Left cardiac atrium (tissue), 4 donors: ENCODE measurements around the gene BMP2. TPM values are rescaled to one million over a fixed set of nuclear protein-coding genes. Genes with fewer than 3 reads are reported as not detected.

Experiments used
- ATAC-seq, 2 donors: fragments of 200-7000 bp; cut with Tn5 transposase; one replicate each; pipeline ENCODE4 v1.9.1; 2020; ENCODE audit warnings: mild to moderate bottlenecking in 2 of 2, moderate library complexity in 2 of 2
- DNase-seq: peaks from one replicate; pipeline ENCODE4 v3.0.0-alpha.2; 2020
- intact Hi-C, 2 donors: fragments of 100-400 bp; cut with DNase I; formaldehyde crosslinking; loops; one replicate each; pipeline versions ENCODE4 v1.14.1 to v1.15.1; 2022 to 2023
- total RNA-seq, 2 donors: library from RNA; stranded (reverse); fragmentation: NEBNext Ultra II Directional; extraction: Animal tissue kit (Norgen Biotek cat#: 25700); gene quantifications; one replicate each; pipeline ENCODE4 v1.2.1, GENCODE V29; 2021
- donor health status: DM: no; HTN: yes; CAD: no.
- donor health status: DM: no; HTN: yes; CAD: no; lungs with severe emphysema.
- donor health status: DM: yes; HTN: yes; CAD: no.
- donor health status: Dilated cardiomyopathy.

BMP2 gene
- total RNA-seq, 2 donors from 2014 or later: 4.7 to 6.1 TPM

DNA sequence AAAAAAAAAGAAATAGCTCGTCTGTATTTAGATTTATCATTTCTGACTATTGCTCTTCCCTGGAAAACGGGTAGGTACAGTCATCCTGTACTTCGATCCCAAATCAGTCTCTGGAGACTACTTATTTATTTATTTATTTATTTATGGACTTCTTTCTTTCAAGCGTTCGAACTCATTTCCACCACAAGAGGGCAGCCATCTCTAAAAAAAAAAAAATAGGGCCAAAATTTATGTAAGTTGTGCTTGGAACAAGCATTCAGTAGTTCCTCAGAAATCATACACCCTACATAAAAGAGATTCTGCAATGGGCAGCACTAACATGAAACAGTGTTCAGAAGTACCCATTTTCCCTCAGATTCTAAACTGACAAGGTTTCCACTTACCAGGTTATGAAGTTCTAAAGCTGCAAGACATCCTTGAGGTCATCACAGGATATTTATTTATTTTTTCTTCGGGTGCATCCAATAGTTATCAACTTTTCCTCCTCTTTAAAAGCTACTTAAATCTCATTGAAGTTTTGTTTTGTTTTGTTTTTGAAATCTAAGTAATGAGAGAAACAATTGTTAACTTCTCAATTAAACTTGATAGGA lies 1.9 kb upstream of the BMP2 start:
- DNase-seq (no peak), ATAC-seq (no peak)
- intact Hi-C loops: loop anchor here (10.0 kb wide), 3 partner anchors 131 to 519 kb away; no protein-coding TSS in a partner anchor

DNA sequence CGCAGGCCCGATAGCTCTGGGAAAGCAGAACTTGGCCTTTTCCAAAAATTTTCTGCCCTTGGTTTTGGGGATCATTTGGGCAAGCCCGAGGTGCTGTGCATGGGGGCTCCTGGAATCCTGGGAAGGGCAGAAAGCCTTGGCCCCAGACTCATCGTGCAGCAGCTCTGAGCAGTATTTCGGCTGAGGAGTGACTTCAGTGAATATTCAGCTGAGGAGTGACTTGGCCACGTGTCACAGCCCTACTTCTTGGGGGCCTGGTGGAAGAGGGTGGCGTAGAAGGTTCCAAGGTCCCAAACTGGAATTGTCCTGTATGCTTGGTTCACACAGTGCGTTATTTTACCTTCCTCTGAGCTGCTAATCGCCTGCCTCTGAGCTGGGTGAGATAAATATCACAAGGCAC lies 1.1 kb upstream of the BMP2 start:
- no peak for ATAC-seq
- intact Hi-C loops: loop anchor here (10.0 kb wide), 3 partner anchors 132 to 518 kb away; no protein-coding TSS in a partner anchor
- no peak for DNase-seq

DNA sequence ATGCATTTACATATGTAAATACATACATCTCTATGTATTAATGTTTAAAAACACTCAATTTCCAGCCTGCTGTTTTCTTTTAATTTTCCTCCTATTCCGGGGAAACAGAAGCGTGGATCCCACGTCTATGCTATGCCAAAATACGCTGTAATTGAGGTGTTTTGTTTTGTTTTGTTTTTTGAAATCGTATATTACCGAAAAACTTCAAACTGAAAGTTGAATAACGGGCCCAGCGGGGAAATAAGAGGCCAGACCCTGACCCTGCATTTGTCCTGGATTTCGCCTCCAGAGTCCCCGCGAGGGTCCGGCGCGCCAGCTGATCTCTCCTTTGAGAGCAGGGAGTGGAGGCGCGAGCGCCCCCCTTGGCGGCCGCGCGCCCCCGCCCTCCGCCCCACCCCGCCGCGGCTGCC lies 355 bp upstream of the BMP2 start:
- no peak for DNase-seq
- no peak for ATAC-seq
- intact Hi-C loops: loop anchor here (10.0 kb wide), 3 partner anchors 132 to 518 kb away; no protein-coding TSS in a partner anchor

DNA sequence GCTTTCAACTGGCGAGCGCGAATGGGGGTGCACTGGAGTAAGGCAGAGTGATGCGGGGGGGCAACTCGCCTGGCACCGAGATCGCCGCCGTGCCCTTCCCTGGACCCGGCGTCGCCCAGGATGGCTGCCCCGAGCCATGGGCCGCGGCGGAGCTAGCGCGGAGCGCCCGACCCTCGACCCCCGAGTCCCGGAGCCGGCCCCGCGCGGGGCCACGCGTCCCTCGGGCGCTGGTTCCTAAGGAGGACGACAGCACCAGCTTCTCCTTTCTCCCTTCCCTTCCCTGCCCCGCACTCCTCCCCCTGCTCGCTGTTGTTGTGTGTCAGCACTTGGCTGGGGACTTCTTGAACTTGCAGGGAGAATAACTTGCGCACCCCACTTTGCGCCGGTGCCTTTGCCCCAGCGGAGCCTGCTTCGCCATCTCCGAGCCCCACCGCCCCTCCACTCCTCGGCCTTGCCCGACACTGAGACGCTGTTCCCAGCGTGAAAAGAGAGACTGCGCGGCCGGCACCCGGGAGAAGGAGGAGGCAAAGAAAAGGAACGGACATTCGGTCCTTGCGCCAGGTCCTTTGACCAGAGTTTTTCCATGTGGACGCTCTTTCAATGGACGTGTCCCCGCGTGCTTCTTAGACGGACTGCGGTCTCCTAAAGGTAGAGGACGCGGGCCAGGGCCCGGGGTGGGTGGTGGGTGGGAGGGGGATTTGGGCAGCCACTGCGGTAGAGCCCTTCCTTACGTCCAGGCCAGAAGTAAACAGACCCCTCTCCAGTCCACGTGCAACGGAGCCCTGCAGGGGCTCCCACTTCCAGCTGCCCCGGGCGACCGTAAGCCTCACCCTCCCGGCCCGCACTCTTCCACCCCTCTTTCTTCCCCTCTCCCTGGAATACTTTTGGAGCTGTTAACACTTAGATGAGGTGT lies 998 bp downstream of the BMP2 start:
- intact Hi-C loops: loop anchor here (10.0 kb wide), 3 partner anchors 134 to 516 kb away; no protein-coding TSS in a partner anchor
- ATAC-seq: peak; percentile 27 to 31
- DNase-seq: peak; percentile 31

DNA sequence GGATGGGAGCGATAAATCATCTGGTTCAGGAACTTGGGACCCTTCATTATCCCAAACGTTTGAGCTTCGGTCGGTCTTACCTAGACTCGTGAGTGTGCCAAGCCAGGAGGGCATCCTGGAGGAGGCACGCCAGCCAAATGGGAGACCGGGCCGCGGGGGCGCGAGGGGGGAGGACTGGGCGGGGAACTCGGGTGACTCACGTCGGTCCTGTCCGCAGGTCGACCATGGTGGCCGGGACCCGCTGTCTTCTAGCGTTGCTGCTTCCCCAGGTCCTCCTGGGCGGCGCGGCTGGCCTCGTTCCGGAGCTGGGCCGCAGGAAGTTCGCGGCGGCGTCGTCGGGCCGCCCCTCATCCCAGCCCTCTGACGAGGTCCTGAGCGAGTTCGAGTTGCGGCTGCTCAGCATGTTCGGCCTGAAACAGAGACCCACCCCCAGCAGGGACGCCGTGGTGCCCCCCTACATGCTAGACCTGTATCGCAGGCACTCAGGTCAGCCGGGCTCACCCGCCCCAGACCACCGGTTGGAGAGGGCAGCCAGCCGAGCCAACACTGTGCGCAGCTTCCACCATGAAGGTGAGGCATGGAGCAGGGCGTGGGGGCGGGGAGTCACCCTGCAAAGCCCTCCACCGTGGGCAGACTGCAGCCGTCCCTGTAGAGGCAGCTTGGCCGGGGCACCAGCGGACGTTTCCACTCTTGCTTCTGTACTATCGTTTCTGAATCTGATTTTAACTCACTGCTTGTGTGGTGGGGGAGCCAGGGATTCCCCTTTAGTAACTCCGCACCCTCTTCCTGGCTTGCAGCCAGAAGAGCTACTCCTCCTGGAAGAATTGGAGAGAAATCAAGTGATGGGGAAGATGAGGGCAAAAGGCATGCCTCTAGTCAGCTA lies 2.7 kb downstream of the BMP2 start:
- peak; percentile 49 for DNase-seq
- peak; percentile 8 to 37 for ATAC-seq
- intact Hi-C loops: loop anchor here (10.0 kb wide), 3 partner anchors 135 to 515 kb away; no protein-coding TSS in a partner anchor

DNA sequence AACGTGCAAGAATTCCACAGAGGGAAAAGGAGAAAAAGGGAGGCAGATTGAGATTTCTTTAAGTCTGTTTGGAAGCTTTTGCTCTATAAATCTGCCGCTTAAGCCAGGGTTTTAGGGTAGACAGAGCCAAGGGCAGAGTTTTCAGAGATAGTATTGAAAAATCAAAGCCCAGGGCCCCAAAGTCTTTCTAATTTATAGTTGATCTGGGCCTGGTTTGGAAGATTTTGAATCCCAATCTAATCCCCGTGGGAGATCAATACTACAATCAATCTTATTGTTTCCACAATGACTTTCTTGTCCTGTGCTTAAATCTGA lies 3.3 kb downstream of the BMP2 start:
- intact Hi-C loops: no loop called here
- no peak for ATAC-seq
- no peak for DNase-seq

DNA sequence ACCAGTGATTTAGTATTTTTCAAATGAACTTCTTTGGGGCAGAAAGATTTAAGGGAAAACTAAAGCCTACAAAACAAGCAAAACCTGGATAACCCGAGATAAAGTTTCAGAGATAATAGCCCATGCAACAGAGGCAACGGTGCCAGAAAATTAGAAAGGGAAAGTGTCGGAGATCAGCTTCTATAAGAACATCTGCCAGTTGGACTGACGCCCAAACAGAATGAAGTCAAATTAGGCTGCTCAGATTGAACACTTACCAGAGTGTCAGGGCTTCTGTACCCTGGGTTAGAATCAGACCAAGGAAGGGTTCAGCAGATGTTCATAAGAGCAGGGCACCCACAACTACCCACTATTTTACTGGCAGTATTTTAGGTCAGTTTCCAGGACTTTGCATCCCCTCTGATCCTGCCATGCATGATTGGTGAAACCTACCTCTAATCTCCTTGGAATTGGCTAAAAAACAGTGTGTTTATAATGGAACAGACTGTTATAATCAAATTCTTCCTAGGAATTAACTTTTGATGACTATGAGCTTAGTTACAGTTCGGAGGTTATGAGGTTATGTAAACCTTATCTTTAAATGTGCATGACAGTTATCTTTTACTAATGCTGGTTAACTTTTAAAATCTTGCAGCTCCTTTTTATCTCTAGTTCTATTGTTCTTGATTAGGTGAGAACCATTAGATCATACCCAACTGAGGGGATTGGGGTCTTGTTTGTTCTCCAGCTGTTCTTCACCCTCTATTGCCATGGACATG lies 13.1 kb downstream of the BMP2 start:
- ATAC-seq (peak in 1 of 2 donors; percentile 28), DNase-seq (no peak)
- intact Hi-C loops: no loop called here

DNA sequence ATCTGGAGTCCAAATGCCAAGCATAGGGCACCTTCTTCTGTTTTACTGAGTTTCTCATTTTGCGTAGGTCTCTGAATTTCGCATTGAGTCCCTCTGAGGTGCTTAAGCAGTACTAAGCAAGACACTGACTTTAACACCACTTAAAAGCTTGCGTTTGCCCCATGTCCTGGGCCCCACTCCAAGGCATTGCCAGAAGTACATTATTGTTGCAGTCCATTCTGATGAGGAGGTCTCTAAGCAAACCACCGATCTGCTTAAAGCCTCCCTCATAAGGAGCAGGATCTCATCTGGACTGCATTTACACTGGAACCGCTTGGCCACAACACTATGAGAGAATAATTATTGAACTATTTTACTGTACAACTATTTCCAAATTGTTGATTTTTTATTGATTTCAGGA lies 16.3 kb downstream of the BMP2 start:
- ATAC-seq (peak in 1 of 2 donors; percentile 14), DNase-seq (no peak)
- intact Hi-C loops: no loop called here

DNA sequence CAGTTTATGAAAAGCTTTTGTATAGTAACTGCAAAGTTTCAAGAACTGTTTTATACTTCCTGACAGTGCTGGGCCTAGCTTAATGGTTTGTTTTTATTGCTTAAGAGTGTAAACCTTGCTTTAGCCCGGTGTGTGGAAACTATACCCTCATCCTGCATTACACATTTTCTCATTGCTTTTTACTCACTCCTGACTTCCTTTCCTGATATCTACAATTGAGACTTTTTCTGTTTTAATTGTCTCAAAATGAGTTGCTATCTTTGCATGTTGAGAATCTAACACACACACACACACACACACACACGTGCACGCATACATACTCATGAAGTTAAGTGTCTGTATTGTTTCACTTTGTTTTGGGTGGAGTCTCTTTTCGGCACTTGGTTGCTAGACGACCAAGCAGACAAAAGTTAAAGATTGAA lies 16.7 kb downstream of the BMP2 start:
- intact Hi-C loops: no loop called here
- no peak for DNase-seq
- ATAC-seq: peak in 1 of 2 donors; percentile 8

DNA sequence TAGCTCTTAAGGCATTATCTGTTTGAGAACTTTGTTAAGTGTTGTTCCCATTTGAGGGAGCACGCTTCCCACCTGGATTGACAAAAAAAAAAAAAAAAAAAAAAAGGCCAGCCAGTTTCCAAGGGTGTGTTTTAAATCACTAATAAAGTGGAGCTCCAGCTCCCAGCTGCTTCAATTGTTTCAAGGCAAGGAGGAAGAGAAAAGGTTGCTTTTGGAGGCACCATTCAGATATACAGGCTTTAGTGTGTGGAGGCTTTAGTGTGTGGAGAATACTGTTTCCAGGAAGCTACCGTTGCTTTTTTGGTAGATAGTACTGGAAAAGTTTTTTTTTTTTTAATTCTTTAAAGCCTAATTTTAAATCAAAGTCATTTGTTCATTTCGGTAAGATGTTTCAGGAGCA lies 17.3 kb downstream of the BMP2 start:
- intact Hi-C loops: no loop called here
- ATAC-seq (no peak), DNase-seq (no peak)

DNA sequence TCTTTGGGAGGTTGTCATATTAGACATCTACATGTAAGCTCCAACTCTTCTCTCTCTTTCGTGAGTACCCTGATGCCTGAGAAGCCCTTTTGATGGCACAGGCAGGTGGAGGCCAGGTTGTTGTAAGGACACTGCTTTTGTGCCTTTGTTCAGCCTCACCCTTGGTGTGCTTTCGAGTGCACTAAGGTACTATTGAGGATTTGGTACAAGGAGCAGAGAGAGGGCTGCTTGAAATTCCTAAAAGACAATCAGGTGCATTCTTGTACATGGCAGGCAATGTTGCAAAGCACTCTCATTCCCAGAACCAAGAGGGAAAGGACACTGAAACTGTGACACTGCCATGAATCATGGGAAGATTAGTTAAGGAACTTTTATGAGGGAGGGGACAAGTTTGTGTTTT lies 19.1 kb downstream of the BMP2 start:
- no peak for DNase-seq
- ATAC-seq: no peak
- intact Hi-C loops: no loop called here

DNA sequence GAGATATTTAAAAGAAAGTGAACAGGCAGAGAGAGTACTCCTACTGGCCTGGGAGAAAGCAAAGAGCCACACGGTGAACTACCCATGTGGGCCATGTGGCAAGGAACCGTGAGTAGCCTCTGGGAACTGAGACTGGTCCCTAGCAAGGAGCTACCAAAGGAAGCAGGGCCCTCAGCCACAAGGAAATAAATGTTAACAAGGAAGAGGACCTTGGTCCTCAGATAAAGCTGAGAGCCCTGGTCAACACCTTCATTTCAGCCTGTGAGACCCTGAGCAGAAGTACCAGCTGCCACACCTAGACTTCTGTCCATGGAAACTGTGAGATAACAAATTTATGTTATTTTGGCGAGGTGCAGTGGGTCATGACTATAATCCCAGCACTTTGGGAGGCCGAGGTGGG lies 25.3 kb downstream of the BMP2 start:
- ATAC-seq (no peak), DNase-seq (no peak)
- intact Hi-C loops: no loop called here

DNA sequence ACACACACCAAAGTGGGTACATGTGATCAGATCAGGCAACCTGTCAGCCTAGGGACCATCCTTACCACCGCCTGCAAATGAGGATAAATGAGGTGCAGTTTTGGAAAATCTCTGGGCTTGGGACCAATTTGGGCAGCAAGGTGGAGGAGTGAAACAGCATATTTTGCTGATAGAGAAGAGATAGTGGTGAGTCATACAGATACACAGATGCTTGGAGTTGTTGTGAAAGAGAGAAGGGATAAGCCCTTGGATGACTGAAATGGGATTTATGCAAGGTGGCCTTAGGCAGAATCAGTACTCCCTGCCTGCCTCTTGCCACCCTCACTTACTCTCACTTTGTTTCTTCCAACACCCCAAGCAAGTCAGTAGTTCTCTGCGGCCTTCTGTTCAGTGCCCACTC lies 34.7 kb downstream of the BMP2 start:
- intact Hi-C loops: no loop called here
- peak; percentile 44 to 89 for ATAC-seq
- no peak for DNase-seq

DNA sequence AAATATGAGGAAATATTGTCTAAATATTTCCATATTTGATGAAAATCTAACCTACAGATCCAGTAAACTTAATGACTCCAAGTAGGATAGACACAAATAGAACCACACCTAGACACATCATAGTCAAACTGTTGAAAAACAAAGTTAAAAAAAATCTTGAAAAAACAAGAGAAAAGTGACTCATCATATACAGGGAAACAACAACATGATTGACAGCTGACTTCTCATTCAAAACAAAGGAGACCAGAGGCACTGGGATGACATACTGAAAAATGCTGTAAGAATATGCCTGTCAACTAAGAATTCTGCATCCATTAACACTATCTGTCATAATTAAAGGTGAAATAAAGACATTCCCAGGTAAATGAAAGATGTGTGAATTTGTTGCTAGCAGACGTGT lies 38.8 kb downstream of the BMP2 start:
- DNase-seq (no peak), ATAC-seq (no peak)
- intact Hi-C loops: no loop called here

DNA sequence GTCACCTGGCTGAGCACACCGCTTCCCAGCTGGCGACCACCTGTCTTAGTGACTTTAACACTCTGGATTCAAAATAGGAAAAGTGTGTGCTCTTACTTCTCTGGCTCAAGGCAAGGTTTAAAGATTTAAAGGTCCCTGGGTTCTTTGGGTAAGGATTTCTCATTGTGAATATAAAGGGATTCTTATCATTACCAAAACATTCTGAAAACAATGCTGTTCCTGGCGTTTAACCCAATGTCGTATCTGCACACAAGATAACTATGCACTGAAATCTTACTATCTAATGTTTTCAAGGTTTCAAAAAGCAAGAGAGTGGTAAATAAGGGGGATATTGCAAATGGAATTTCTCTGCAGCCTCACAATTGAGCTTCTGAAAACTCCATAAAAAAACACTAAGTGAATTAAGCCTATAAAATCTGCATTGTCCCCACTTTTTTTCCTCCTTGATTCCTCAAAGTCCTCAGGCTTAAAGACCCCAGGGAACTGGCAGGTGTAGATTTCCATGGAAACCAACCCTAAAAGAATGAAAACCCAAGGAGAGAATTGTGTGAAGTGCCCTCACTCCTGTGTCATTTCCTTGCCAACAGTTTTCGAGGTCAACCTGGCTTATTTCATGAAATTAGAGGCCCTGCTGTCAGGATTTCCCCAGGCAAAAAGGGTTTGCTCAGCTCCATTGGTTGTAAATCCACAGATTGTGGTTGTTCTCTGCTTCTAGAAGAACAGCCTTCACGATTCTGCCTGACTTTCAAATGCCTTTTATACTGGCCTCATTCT lies 44.0 kb downstream of the BMP2 start:
- intact Hi-C loops: no loop called here
- ATAC-seq: no peak
- DNase-seq: no peak

DNA sequence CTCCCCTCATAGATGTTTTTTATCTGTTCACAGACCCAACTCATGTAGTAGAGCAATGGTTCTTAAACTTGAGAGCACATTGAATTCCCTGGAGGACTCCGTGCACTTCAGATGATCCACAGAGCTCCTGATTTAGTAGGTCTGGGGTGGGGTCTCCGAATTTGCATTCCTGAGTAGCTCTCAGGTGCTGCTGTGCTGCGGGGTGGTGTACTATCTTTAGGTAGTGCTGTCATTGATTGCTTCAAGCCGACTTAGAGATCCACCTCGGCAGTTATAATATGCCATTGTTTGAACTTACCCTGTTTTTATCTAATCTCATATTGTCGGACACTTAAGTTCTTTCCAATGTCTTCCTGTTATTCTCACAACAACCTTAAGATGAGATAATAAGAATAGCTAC lies 45.0 kb downstream of the BMP2 start:
- ATAC-seq (no peak), DNase-seq (no peak)
- intact Hi-C loops: no loop called here

DNA sequence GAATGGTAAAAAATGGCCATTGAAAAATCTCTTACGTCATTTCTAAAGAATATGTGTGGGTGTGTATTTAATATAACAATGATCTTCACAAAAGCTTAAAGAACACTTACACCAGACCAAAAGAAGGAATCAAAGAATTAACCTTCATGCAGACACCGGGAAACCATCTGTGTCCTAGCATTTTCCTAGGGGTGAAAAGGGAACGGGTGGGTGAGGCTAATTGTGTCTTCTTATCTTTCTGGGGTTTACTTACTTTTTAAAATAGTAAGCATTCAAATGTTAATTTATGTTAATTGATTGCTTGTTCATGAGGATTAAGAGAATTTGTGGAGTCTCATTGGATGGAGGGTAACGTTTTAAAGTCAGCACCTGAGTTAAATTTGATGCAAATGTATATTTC lies 47.5 kb downstream of the BMP2 start:
- intact Hi-C loops: no loop called here
- DNase-seq (no peak), ATAC-seq (no peak)
